NCI-H128 (cell line): ENCODE results near the gene NSUN5.
"Not testable (repeated sequence)": the region's sequence is repeated elsewhere in the genome, so short reads cannot be mapped to it uniquely, and the experiment has no call there.

Experiments
- DNase-seq: peaks from one replicate; lab custom pipeline; 2025; ENCODE audit not compliant: unreplicated experiment; lab: John Stamatoyannopoulos, UW

NSUN5 gene

DNA sequence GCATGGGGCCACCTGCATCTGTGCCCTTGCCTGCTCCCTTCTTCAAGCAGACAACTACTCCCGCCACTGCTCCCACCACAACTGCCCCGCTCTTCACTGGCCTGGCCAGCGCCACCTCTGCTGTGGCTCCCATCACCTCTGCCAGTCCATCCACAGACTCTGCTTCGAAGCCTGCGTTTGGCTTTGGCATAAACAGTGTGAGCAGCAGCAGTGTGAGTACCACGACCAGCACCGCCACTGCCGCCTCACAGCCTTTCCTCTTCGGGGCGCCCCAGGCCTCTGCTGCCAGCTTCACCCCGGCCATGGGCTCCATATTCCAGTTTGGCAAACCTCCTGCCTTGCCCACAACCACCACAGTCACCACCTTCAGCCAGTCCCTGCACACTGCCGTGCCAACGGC is 11.4 kb downstream of the NSUN5 start:
- not testable (repeated sequence) for DNase-seq

GRCh38 chr7:73277210-73277609 is 31.4 kb downstream of the NSUN5 start:
- DNase-seq, result not testable (repeated sequence)

DNA sequence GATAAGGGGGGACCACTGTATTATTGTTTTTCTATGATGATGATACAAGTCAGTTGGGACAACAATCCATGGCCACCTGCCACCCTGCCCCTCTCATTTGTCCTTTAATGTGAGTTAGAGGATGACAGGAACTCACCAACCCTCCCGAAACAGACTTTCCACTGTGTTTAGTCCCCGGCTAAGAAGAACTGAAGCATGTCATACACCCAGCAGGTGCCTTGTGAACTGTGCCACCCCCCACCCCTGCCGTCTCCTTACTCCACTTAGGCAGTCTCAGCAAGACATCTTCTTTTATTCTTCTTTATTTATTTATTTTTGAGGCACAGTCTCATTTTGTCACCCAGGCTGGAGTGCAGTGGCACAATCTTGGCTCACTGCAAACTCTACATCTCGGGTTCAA is 40.8 kb downstream of the NSUN5 start:
- DNase-seq, result not testable (repeated sequence)

DNA sequence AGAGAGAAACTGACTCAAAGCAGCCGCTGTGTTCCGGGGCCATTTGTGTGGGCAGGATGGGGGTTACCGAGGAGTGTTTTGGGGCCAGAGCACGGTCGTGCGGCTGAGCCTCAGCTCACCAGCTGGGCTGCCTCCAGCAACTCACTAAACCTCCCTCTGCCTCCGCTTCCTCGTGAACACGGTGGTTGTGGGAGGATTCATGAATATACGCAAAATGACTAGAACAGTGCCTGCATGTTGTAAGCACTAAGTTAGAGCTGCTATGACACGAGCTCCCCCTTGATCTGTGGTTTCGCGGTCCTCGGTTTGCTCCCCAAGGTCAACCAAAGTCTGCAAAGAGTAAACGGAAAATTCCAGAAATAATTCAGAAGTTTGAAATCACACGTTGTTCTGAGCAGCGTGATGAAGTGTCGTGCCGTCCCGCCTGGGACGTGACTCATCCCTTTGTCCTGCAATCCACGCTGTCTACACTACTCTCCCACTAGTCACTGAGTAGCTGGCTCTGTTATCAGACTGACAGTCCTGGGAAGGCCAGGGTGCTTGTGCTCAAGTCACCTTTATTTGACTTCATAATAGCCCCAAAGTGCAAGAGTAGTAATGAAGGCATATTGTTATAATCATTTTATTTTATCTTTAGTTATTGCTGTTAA is 41.8 kb downstream of the NSUN5 start:
- DNase-seq, result not testable (repeated sequence)

DNA sequence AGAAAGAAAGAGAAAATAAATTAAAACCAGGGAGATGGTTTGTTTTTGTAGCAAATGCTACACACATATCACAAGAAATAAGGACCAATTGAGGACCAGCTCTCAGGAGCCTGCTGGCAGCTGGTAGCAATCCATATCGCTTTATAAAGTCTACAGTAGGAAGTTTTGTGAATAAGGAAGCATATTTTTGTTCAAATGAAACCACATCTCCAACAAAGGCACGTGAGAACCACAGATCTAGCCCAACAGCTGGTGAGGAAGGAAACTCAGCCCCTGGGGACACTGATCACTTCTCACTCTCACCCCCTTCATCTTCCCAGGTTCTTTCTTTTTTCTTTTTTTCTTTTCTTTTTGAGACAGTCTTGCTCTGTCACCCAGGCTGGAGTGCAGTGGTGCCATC is 46.2 kb downstream of the NSUN5 start:
- DNase-seq, result not testable (repeated sequence)
